Putamen (tissue), 1 donor: Measurements from ENCODE around the gene PI4K2A.
A peak's percentile ranks its signal among the peaks of the same experiment; 100 is the strongest.

Experiments used
- DNase-seq: peaks from one replicate; pipeline ENCODE4 v3.0.0-alpha.2; 2016; ENCODE audit warnings: low spot score

Gene PI4K2A

DNA sequence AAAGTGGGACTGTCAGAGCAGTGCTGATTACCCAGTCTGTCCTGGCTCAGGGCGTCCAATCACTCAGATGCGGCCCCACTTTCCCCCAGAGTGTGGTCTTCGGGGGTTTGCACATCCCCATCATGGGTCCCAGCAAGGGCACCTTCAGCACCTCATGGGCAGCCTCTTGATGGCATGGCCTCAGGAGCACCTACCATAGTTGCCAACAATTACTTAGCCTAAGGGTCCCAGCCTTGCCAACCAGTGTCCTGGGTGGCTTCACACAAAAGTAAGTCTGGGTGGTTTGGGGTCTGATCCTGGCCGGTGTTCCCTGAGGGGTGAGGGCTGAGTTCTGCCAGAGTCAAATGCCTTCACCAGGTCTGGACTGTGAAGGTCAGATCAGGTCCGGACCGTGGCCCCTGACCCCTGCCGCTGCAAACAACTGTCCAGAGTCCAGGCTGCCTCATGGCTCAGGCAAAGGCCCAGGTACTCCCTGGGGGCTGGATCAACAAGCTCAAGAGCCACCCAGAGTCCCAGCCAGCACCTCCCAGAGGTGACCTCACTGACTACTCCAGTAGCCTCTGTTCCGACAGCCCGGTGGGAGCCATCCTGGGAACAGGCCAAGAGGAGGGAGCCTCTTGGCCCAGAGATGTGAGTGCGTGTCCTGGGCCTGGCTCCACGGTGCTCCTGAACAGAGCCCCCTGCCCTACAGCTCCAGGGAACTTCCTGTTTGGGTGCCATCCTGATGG lies 66.8 kb downstream of the PI4K2A start:
- DNase-seq, result no peak

DNA sequence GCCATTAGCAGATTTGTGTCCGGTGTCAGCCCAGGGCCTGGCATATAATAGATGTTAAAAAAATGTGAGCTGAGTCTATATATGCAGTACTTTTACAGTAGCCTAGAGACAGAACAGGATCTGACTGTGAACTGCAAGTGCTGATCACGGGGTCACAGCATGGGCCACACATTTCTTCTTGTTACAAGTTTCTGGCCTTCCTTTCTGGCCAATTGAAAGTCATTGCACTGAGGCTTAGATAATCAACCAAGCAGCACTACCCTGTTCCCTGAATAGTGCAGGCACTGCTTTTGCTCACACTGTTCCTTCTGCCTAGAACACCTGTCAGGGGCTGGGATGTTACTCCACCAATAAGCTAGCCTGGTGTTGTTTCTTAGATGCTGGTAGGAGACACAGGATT lies 67.7 kb downstream of the PI4K2A start:
- no peak for DNase-seq

DNA sequence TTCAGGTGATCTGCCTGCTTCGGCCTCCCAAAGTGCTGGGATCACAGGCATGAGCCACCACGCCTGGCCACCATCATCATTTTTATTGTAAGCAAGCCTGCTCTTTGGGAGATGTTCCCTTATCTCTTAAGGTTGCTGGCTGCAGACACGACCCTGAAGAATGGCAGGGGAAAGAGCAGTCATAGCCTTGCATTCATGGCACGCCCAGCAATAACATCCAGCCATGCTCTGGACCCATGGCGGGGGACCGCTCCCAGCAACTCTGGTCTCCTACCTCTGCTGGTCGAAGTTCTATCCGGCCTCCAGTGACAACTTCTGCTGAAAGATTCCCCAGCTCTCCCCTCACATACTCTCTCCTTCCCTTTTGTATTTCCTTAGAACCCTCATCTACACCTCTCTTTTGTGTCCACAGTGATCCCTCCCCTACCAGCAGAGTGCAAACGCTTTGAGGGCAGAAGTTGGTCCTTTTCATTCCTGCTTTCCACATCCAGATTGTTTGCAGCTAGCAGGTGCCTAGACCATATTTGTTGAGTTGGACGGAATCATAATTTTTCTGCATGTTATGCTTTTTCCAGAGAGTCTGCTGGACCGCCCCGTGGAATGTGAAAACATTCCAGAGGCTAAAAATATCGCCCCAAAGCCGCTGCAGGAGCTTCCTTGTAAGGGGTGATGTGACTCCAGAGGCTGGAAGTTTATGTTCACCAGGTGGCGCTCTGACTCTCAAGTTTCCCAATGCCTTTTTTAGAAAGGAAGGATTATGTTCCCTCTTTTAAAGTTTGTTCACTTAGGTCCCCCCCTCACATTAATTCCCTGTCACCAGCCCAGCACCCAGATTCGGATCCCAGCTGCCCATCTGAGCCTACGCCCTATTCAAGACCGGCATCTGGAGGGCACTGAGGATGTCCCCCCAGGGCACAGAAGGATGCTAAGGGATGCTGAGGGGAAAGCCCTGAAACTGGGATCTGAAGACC lies 68.8 kb downstream of the PI4K2A start:
- peak; percentile 66 for DNase-seq

DNA sequence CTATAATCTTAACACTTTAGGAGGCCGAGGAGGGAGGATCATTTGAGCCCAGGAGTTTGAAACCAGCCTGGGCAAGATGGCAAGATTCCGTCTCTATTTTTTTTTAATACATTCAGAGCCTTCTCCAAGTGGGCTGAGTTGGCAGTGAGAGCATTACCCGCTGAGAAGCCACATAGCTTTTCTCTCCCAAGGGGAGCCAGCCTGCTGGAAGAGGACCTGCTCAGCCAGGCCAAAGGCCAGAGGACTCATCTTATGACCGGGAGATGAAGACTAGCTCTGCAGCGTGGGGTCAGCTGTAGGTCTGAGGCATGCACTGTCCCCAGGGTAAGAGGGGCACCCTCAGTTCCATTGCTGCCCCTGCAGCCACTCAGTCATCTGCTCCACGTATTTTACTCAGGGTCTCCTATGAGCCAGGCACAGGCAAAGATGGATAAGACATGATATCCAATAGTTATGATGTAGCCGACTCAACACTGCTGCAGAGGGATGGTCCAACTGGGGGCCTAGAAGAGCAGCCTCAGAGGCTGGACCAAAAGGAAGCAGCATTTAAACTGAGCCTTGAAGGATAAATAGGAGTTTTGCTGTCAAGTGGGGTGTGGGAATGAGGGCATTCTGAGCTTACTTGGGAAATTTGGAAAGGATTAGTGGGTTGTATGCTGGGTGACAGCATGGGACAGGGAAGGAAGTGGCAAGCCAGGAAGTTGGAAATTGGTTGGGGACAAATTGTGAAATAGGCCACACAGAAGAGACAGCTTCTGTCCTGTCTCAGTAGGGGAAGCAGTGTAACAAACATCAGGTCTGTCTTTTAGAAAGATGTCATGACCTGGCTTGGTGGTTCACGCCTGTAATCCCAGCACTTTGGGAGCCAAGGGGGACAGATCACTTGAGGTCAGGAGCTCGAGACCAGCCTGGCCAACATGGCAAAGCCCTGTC lies 71.4 kb downstream of the PI4K2A start:
- DNase-seq, result no peak

DNA sequence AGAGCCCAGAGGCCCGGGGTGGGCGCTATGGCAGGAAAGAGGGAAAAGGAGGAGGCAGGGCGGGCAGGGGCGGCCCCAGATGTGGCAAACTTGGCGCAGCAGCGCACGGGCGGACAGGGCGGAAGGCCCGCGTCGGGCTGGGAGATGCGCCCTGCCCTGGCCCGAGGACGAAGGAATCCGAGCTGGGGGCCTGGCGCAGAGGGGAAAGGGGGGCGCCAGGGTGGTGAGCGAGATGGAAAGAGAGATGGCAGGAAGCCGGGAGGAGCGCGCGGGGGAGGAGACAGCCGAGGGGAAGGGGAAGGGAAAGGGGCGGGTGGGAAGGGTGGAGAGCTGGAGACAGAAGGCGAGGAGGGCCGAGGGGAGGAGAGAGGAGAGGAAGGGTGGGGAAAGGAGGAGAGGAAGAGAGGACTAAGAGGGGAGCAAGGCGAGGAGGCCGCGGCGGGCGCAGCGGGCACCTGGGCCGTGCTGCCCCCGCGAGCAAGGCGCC lies 72.9 kb downstream of the PI4K2A start, which contains the start of gene MARVELD1:
MARVELD1 (plus strand) TSS at position 392 of the 487 bp plus-strand sequence. CDS start 147 bp downstream, outside the sequence.
- peak; percentile 49 for DNase-seq

DNA sequence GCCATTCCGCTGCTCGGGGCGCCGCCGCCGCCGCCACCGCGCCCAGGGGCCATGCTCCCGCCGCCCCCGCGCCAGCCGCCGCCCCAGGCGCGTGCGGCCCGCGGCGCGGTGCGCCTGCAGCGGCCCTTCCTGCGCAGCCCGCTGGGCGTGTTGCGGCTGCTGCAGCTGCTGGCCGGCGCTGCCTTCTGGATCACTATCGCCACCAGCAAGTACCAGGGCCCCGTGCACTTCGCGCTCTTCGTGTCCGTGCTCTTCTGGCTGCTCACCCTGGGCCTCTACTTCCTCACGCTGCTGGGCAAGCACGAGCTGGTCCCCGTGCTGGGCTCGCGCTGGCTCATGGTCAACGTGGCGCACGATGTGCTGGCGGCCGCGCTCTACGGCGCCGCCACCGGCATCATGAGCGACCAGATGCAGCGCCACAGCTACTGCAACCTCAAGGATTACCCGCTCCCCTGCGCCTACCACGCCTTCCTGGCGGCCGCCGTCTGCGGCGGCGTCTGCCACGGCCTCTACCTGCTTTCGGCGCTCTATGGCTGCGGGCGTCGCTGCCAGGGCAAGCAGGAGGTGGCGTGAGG lies 73.4 kb downstream of the PI4K2A start:
- DNase-seq, result peak; percentile 63

DNA sequence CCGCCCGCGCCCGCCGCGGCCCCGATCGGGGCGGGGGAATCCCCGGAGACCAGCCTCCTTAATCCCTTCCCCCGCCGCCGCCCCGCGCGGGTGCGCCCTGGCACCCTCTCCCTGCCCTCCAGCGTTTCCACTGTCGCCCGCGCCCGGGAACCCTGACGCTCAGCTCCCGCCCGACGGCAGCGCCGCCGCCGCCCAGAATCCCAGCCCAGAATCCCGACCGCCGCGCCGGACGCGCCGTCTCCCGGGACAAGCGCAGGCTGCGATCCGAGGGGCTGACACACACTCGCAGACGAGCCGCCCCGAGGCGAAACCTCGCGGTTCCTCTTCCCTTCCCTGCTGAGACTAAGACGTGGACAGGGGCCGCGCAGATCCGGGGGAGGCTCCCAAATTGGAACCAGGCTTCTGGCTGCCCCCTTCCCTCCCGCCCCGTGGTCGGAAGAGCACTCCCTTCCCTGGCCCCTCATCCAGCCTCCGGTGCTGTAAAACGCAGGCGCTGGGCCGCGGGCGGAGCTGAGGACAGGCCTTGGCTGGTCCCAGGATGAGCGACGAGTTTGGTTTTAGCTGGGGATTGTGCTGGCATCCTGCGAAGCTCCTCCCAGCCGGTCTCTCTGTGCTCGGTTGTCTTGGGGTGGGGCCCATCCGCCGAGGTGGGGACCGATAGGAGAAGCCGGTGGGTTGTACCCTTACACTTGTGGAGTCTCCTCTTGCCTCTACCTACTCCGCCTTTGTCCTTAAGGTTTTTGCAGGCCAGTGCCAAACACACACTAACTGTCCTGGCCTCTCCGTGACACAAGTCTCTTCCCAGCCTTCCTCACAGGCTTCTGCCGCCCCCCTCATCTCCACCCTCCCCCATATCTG lies 74.2 kb downstream of the PI4K2A start:
- DNase-seq, result no peak

DNA sequence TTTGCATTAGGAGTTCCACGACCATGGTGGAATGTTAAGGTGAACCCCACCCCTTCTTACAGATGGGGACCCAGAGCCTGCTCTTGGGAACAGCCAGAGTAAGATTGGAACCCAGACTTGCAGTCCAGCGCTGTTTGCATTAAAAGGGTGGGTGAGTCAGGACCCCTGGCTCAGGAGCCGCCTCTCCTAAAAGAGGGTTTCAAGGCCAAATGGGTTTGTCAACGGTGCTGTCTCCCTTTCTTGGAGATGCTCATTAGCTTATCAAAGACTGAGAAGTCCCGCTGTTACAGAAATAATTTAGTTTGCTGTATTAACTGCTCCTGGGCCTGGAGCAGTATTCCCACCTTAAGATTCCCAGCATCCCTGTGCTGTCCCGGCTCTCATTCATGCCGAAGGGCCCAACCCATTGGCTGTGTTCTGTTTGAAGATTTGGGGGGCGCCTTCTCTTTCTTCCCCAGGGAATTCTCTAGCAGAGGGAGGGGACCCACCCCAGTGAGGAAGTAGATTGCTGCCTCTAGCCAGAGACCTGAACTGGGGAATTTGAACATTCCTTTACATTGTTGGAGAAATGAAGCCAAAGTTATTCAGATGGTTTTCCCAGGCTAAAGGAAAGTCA lies 74.9 kb downstream of the PI4K2A start:
- DNase-seq, result no peak

DNA sequence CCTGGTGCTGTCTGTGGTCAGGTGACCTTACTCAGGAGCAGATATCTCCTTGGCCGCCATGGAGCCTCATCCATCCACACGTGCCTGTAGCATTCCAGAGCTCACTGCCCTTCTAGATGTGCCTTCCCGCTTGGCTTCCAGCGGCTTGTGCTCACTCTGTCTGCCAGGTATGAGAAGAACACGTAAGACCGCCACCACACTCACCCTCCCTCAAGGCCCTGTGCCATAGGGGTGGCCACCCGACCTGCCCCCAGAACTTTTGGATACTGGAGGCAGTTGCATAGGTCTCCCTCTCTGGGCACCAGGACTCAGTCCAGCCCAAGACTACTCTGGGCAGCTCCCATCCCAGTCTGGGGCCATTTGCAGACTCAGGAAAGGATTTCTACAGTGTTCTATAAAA lies 77.2 kb downstream of the PI4K2A start:
- DNase-seq, result no peak

DNA sequence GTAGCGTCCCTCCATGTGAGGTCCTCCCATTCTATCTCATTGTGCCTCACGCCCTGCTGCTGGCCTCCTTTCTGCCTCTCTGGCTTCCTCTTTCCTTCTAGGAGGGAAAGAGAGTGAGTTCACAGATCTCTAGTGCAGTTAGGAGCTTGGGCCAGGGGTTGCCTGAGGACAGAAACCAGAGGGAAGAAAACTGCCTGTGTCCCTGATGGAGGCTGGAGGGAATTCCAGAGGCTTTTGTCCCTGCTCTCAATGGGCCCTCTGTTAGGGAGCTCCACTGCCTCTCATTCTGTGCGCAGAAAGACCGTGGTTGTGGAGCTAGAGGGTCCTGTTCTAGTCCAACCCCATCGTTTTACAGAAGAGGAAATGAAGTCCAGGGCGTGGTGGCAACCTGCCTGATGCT lies 77.7 kb downstream of the PI4K2A start:
- peak; percentile 86 for DNase-seq

DNA sequence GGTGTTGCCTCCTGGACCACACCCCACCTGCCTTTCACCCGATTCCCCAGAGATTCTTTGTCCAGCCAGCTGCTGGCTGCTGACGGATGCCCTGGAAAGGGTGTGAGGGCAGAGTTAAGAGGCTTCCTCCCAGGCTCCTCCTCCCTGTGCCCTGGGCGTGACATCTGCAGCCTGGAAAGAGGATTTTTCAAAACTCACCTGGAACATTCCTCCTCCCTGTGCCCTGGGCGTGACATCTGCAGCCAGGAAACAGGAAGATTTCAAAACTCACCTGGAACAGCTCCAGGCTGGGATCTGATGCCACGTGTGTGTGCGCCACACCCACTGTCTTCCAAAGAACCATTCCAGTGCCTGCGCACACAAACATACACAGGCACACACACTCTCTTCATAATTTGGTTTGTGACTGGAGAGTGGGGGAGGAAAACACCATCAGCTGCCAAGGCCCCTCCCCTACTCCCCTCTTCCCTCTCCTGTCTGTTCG lies 78.2 kb downstream of the PI4K2A start:
- peak; percentile 52 for DNase-seq

DNA sequence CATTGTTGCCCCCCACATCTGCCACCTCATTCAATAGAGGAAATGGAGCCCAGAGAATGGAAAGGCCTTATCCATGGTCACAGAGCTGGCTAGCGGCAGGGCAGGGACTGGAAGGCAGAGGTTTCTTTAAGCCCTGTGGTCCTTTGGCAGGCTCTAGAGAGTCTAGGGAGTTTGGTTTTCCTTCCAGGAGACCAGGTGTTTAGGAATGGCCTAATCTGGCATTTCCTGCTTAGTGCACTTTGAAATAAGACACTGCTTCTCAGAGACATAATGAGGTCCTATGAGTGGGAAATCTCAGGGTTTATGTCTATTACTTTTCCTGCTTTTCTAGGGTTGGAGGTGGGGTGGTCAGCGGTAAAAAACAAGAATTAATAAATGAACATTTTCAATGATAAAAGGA lies 79.1 kb downstream of the PI4K2A start:
- DNase-seq, result no peak

DNA sequence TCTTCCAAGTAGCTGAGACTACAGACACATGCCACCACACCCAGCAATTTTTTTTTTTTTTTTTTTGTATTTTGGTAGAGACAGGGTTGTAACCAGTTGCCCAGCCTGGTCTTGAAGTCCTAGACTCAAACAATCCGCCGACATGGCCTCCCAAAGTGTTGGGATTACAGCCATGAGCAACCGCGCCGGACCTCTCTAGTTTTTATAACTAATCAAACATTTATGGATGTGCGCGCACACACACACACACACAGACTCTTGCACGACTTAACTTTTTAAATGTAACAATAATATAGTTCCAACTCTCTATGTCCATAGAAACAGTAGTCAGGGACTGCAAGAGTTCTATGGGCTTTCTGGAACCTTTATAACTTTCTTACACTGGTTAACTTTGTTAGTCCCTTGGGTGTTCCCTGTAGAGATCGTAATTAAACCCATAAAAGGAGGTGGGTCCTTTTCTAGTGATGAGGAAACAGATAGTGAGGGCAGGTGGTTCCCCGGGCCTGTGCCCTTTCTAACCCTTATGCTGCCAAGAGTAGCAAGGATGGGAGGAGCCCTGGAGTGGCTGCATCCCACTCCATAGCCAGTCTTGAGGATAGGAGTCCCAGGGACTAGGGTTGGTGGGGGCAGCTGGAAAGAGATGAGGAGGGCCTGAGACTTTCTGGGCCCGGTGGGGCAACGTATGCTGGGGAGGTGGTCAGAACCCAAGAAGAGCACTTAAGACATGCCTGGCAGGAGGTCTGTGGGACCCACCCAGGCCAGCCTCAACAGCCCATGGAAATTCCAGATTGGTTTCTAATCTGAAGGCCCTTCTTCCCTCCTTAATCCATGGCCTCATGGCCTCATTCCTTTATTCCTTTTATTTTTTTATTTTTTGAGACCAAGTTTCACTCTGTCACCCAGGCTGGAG lies 81.7 kb downstream of the PI4K2A start:
- DNase-seq, result no peak

DNA sequence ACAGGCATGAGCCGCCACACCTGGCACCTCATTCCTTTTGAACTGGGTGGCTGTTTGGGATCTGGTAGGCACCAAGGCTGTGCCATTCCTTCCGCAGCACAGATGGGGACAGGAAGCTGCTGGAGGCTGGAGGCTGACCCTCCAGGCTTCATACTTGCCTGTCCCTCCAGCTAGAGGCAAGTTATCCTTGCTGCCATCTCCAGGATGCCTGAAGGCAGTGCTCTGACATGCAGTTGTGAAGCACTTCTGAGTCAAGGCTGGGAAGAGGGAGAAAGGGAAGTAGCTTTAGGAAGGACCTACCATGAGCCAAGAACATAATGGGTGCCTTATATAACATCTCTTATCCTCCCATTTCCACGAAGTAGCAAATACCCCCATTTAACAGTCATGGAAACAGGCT lies 82.5 kb downstream of the PI4K2A start:
- DNase-seq, result no peak

DNA sequence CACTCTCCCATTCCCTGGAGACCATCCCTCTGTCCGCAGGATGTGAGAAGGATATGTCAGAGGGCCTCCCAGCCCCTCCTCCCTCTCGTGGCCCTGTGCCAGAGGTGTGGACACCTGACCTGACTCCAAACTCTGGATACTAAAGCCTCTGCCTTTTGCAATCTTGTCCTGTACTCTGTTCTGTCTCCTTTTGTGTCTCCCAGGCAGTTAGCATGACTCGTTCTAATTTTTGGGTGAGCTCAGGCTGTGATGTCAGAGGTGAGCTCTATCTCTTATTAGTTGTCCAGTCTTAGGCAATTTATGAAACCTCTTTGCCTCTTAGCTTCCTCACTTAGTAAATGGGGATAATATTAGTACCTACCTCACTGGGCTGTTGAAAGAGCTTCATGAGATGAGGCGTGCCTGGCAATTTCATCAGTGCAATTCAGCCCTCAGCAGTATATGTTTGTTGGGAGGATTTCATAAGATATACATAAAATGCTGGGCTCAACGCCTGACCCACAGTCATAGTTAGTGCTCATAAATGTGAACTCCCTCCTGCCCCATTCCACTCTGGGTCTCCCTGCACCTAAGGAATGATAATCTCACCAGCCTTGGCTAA lies 84.0 kb downstream of the PI4K2A start:
- DNase-seq, result no peak
